Ecto neural progenitor cell (in vitro differentiated cells): Measurements from ENCODE around the gene ARFRP1.
A peak's percentile ranks its signal among the peaks of the same experiment; 100 is the strongest.
"Not testable (repeated sequence)": the region's sequence is repeated elsewhere in the genome, so short reads cannot be mapped to it uniquely, and the experiment has no call there.

Experiments used
- DNase-seq: peaks from one replicate; pipeline ENCODE4 v3.0.0-alpha.2; 2018; ENCODE audit warnings: low spot score

ARFRP1 gene

DNA sequence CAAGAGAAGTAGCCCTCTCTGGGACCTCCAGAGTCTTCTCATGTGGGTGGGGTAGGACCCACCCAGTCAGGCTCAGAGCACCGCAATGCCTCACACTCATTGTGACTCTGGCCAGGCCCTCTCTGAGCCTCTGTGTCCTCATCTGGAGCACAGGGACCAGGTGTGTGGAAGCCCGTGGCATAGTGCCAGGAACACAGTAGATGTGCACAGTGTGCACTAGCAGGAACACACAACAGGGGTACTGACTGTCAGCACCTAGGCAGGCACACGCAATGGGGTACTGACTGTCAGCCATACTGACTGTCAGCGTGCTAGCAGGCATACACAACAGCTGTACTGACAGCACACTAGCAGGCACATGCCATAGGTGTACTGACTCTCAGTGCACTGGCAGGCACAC is 52.5 kb downstream of the ARFRP1 start:
- no peak for DNase-seq

GRCh38 chr20:63653974-63654668 is 53.7 kb downstream of the ARFRP1 start:
- DNase-seq, result no peak

GRCh38 chr20:63653041-63653973 is 54.5 kb downstream of the ARFRP1 start, which contains the start of gene STMN3:
Gene STMN3 (minus strand): TSS chr20:63653424. CDS start chr20:63653345, 79 bp downstream.
- DNase-seq, result peak; percentile 96

DNA sequence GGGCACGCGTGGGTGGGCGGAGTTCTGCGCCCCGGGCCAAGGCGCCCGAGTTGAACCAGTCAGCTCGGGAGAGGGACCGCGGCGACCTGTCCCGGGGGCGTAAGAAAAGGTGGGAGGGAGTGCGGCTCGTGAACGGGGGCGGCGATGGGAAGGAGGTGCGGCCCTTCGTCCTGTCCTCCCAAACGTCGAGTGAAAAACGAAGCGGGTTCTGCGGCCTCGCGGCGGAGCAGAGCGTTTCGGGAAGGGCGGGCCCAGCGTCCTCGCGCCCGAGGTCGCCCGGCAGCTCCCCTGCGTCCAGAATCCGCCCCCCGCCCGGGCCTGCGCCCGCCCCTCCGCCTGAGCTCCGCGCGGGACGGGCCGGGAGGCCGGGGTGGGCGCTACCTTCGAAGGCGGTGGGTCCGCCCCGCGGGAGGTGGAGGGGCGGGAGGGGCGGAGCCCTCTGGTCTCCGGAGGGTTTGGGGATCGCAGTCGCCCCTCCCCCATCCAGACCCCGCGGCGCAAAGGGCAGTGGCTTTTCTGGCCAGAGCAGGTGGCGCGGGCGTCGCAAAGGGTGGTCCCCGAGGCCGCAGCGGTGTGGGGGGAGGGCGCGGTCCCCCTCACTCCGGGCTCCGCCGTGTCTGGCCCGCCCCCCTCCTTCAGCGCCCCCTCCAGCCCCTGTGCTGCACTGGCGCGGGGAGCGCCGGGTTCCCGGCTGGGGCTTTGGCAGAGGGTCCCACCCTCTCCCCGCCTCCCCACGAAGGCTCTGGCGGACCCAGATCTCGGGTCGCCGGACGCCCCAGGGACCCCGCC is 55.4 kb downstream of the ARFRP1 start:
- peak; percentile 75 for DNase-seq

DNA sequence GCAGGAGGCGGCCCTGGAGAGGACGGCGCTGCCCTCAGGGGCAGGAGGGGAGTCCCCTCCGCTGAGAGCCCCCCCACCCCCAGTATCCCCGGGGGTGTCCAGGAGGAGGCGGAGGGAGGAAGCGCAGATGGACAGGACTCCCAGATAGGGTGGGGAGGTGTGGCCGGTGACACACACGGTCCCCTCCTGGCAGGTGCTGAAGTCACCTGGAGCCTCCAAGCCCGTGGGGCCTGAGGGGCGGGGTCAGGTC is 55.9 kb downstream of the ARFRP1 start:
- no peak for DNase-seq

DNA sequence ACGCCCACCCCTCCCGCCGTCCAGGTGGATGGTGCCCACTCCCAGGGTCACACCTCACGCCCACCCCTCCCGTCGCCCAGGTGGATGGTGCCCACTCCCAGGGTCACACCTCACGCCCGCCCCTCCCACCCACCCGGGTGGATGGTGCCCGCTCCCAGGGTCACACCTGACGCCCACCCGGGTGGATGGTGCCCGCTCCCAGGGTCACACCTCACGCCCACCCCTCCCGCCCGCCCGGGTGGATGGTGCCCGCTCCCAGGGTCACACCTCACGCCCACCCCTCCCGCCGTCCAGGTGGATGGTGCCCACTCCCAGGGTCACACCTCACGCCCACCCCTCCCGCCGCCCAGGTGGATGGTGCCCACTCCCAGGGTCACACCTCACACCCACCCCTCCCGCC is 57.3 kb downstream of the ARFRP1 start:
- not testable (repeated sequence) for DNase-seq

GRCh38 chr20:63648895-63649589 is 58.7 kb downstream of the ARFRP1 start:
- no peak for DNase-seq
